ENCODE measurements around the gene SCAPER.

DNA sequence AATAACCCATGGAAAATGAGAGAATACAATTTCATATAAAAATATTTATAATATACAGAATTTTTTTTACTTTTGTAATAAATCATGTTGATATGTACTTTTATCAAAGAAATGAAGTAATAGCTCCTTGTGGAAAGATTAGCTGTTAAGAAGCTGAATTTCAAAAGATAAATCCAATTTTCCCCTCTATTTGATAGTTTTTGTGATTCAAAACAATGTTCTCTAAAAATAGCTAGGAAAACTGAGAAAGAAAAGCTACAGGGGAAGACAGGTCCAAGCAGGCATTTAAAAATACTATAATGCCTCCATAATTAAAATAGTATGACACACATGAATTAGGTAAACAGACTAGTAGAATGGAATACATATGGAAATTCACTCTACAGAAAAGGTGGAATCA is 44.9 kb downstream of the SCAPER start:
- TF ChIP-seq, protein P1, sequence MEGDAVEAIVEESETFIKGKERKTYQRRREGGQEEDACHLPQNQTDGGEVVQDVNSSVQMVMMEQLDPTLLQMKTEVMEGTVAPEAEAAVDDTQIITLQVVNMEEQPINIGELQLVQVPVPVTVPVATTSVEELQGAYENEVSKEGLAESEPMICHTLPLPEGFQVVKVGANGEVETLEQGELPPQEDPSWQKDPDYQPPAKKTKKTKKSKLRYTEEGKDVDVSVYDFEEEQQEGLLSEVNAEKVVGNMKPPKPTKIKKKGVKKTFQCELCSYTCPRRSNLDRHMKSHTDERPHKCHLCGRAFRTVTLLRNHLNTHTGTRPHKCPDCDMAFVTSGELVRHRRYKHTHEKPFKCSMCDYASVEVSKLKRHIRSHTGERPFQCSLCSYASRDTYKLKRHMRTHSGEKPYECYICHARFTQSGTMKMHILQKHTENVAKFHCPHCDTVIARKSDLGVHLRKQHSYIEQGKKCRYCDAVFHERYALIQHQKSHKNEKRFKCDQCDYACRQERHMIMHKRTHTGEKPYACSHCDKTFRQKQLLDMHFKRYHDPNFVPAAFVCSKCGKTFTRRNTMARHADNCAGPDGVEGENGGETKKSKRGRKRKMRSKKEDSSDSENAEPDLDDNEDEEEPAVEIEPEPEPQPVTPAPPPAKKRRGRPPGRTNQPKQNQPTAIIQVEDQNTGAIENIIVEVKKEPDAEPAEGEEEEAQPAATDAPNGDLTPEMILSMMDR (IDR thresholded peaks at IDR 0.05 in 2 of 3, conservative IDR thresholded peaks at IDR 0.05 in 1 of 3; ENCODE audit: control insufficient read depth in 2 of 3, extremely low read depth in 1 of 3, insufficient read depth in 1 of 3, low read depth in 3 of 3, low read length in 3 of 3), result no peak
- TF ChIP-seq POLR2AphosphoS5 (IDR thresholded peaks at IDR 0.05; ENCODE audit: low read length) (no peak), POLR2A (IDR thresholded peaks at IDR 0.05; ENCODE audit: low read depth, low read length) (no peak), CHD2 (IDR thresholded peaks at IDR 0.05; ENCODE audit: borderline replicate concordance, low read depth, low read length) (no peak), SMC3 (IDR thresholded peaks at IDR 0.05; ENCODE audit: borderline replicate concordance, low read length) (no peak), EZH2 (IDR thresholded peaks at IDR 0.05; ENCODE audit: borderline replicate concordance, control insufficient read depth, low read depth, low read length) (no peak), TCF7 (IDR thresholded peaks at IDR 0.05; ENCODE audit: borderline replicate concordance) (no peak)

All from GM12878 (cell line).